Dendritic cell treated with granulocyte-macrophage colony-stimulating factor and Interleukin-4, amounts not matched to agents 40 ng/mL and 50 ng/mL, for 4 days (primary cell): ENCODE data around the gene LRBA.

Experiments
- H3K27ac Mint-ChIP-seq: one replicate; pipeline ENCODE4 v1.8.0; 2022; ENCODE audit warnings: mild to moderate bottlenecking, mixed read lengths
- H3K27me3 Mint-ChIP-seq: one replicate; pipeline ENCODE4 v1.8.0; 2022; ENCODE audit warnings: mild to moderate bottlenecking, mixed read lengths
- H3K36me3 Mint-ChIP-seq: one replicate; pipeline ENCODE4 v1.8.0; 2022; ENCODE audit warnings: low read depth, mixed read lengths
- H3K4me1 Mint-ChIP-seq: one replicate; pipeline ENCODE4 v1.8.0; 2022; ENCODE audit warnings: low read depth, mixed read lengths
- H3K4me3 Mint-ChIP-seq: one replicate; pipeline ENCODE4 v1.8.0; 2022; ENCODE audit warnings: mild to moderate bottlenecking, moderate library complexity, mixed read lengths
- H3K9me3 Mint-ChIP-seq: one replicate; pipeline ENCODE4 v1.8.0; 2022; ENCODE audit warnings: mixed read lengths
- intact Hi-C: fragments of 100-400 bp; cut with micrococcal nuclease; formaldehyde crosslinking; loops from one replicate; pipeline ENCODE4 v1.15.0; 2022

The LRBA gene

GRCh38 chr4:150302553-150302952 lies 712.5 kb downstream of the LRBA start:
- Mint-ChIP-seq H3K27ac (no peak overlapping the region), H3K4me3 (no peak overlapping the region), H3K27me3 (no peaks in the 10 kb centered on the region), H3K36me3 (no peaks in the 10 kb centered on the region), H3K4me1 (peaks cover 4% of the 10 kb centered on the region), H3K9me3 (no peaks in the 10 kb centered on the region)
- intact Hi-C loops, result no loop called here

DNA sequence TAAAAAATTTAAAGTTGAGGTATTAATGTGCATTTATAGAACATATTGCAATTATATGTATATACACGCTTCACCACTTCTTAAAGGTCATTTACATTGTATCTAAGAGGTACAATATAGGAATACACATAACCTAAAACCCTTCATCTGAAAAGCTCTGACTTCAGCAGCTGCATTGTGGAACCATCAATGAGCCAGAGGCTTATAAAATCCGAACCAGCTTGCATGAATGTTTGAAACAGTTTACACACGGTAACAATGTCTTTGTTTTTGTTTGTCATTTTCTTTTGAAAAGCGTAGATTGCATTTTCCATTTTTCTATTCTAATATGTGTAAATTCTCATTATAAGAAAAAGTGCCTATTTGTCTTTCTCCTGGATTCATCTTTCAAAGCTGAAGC lies 715.3 kb downstream of the LRBA start:
- Mint-ChIP-seq H3K9me3 (no peaks in the 10 kb centered on the region), H3K4me1 (peaks cover 4% of the 10 kb centered on the region), H3K4me3 (no peak overlapping the region), H3K27me3 (no peaks in the 10 kb centered on the region), H3K27ac (no peak overlapping the region), H3K36me3 (no peaks in the 10 kb centered on the region)
- intact Hi-C loops, result no loop called here

DNA sequence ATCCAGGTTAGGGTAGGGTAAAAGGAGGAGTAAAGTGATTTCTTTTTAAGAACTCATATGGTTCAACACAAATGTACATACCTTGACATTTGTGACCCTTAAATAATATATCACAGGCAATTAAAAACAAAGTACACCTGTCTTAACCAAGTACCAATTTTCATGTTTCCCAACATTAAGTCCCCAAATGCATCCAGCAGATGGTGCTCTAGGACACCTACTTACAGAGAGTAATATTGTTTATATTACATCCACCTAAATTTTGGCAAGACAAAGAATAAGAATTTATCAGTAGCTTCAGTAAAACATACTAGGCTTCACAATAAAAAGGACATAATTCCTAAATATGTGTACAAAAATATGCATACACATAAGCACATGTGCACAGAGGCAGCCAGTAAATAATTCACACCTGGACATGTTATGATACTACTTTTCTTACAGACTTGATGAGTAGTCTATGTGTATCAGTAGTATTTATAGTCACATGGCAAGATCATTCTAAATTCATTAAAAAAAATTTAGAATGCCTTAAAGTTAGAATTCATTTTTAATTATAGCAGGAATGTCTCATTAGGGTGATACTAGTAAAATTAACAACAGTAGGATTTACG lies 717.1 kb downstream of the LRBA start:
- no peaks in the 10 kb centered on the region for H3K9me3 Mint-ChIP-seq
- H3K36me3 Mint-ChIP-seq, result no peaks in the 10 kb centered on the region
- H3K27ac Mint-ChIP-seq, result no peak overlapping the region
- intact Hi-C loops, result loop anchor here (1.0 kb wide), 1 partner anchor 569 kb away; no protein-coding TSS in a partner anchor
- no peaks in the 10 kb centered on the region for H3K27me3 Mint-ChIP-seq
- peaks cover 4% of the 10 kb centered on the region for H3K4me1 Mint-ChIP-seq
- no peak overlapping the region for H3K4me3 Mint-ChIP-seq

DNA sequence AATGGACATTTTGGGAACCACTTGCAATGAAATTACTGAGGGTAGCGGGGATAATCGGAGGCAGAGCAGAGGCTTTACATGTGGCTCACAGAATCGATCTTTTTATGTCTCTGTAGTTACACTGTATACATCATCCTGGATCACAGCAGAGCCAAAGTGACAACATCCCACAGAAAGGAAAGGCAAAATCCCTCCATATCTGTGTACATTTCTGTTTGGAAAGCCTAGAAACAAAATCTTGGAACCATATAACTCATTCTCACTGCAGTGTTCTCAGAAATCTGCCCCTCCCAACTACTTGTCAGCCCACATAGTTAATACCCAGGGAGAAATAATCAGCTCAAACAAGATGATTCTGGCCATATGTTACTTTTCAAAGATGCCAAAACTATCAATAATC lies 725.2 kb downstream of the LRBA start:
- no peaks in the 10 kb centered on the region for H3K9me3 Mint-ChIP-seq
- no peak overlapping the region for H3K27ac Mint-ChIP-seq
- H3K27me3 Mint-ChIP-seq, result no peaks in the 10 kb centered on the region
- no peaks in the 10 kb centered on the region for H3K36me3 Mint-ChIP-seq
- no peak overlapping the region for H3K4me3 Mint-ChIP-seq
- H3K4me1 Mint-ChIP-seq, result peaks cover 9% of the 10 kb centered on the region
- intact Hi-C loops, result no loop called here

DNA sequence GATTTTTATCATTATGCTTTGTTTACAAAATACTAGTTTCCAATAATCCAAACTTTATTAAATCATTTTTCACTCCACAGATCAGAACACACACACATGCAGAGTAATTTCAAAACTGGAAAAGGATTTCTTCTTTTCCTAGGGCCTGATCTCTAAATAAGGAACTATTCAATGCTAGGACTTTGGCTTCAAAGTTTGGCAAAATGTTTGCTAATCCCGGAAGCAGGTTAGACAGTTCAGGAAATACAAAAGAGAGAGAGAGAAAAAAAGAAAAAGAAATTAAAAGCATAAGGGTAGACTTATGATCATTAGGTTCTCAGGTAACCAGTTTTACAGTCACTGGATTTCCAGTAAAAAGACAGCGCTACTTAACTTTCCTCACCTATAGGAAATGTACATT lies 725.9 kb downstream of the LRBA start:
- intact Hi-C loops, result no loop called here
- H3K36me3 Mint-ChIP-seq, result no peaks in the 10 kb centered on the region
- H3K27me3 Mint-ChIP-seq, result no peaks in the 10 kb centered on the region

GRCh38 chr4:150286656-150287055 lies 728.4 kb downstream of the LRBA start:
- peaks cover 26% of the 10 kb centered on the region for H3K4me1 Mint-ChIP-seq
- no peak overlapping the region for H3K27ac Mint-ChIP-seq
- H3K4me3 Mint-ChIP-seq, result no peak overlapping the region
- no peaks in the 10 kb centered on the region for H3K27me3 Mint-ChIP-seq
- intact Hi-C loops, result no loop called here
- H3K9me3 Mint-ChIP-seq, result no peaks in the 10 kb centered on the region
- no peaks in the 10 kb centered on the region for H3K36me3 Mint-ChIP-seq

More for the DNA sequence above, 725.9 kb downstream of the LRBA start:
- Mint-ChIP-seq H3K9me3 (no peaks in the 10 kb centered on the region), H3K27ac (no peak overlapping the region), H3K4me3 (no peak overlapping the region), H3K4me1 (peaks cover 9% of the 10 kb centered on the region)

DNA sequence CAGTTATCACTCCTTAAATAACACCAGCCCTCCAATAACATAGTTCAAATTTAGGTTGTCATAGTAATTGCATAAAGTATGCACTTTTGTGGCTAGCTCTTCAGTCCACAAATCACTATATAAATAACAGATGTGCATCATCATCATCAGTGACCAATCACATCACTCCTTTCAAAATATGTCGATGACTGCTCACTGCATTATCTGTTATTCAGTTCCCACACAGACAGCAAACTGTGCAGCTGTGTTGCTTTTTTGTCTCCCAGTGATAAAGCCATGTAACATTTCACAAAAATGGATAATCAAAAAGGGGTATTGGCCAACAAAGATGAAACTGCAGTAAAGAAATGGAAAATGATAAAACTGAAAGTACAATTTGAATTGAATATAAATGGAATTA lies 731.4 kb downstream of the LRBA start:
- H3K9me3 Mint-ChIP-seq, result no peaks in the 10 kb centered on the region
- H3K27me3 Mint-ChIP-seq, result no peaks in the 10 kb centered on the region
- H3K4me3 Mint-ChIP-seq, result no peak overlapping the region
- no peaks in the 10 kb centered on the region for H3K36me3 Mint-ChIP-seq
- intact Hi-C loops, result no loop called here
- H3K4me1 Mint-ChIP-seq, result peaks cover 44% of the 10 kb centered on the region
- H3K27ac Mint-ChIP-seq, result no peak overlapping the region

- intact Hi-C loops, result no loop called here
- no peak overlapping the region for H3K4me3 Mint-ChIP-seq
- H3K36me3 Mint-ChIP-seq, result no peaks in the 10 kb centered on the region
- peaks cover 43% of the 10 kb centered on the region for H3K4me1 Mint-ChIP-seq
- H3K9me3 Mint-ChIP-seq, result no peaks in the 10 kb centered on the region
- peak overlapping the region; percentile 49 for H3K27ac Mint-ChIP-seq
- no peaks in the 10 kb centered on the region for H3K27me3 Mint-ChIP-seq
These were observed 734.1 kb downstream of the LRBA start for GRCh38 chr4:150280975-150281374.

DNA sequence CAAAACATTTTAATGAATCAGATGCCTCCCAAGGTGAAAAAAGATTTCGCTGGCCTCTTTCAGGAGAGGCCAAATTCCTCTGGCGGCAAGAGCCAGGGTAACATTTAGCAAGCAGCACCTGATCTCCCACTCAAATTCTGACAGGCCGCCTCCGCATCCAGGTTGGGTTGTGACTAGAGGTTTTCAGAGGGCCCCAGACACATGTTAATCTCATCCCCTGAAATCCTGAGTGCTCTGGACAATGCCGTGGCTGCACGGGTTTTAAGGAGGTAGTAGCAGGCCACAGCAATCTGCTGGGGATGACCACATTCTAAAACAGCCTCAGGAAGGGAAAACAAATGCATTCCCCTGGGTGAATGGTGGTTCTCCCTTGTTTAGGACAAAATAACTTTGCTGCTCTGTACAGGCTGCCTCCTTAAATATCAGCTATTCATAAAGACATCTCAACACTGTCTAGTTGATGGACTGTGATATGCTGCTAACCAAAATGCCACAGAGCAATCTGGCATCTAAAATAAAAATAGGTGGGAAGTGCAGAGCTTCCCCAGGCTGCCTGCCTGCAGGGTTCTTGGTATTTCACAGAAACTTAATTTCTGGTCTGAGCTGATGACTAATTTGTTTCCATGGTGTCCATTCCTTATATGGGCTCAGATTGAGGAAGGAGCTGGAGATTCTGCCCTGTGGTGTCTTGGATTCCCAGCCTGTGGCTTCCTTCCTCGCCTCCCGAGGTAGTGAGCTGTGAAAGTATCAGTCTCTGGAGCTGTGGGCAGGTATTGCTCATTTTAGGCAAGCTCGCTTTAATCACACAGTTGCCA lies 734.8 kb downstream of the LRBA start:
- Mint-ChIP-seq H3K27me3 (no peaks in the 10 kb centered on the region), H3K9me3 (no peaks in the 10 kb centered on the region), H3K36me3 (no peaks in the 10 kb centered on the region), H3K27ac (peak overlapping the region; percentile 49), H3K4me1 (peaks cover 43% of the 10 kb centered on the region), H3K4me3 (no peak overlapping the region)
- intact Hi-C loops, result no loop called here

DNA sequence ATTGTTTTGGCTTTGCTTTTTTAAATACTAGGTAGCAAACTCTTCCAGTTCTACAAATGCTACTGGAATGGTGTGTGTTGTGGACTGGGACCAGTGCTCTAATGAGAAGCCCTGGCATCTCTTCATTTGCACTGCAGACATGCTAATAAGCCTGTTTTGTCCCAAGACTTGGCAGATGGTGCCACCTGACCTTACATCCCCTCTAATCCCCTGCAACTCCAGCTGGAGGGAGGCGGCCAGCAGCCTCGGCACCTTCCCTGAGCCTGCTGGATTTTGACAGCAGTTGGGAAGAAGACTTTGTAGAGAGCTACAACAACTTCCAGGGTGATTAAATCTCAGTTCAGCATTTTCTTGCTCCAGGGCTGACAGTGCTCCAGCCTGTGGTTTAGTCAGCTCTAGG lies 736.9 kb downstream of the LRBA start:
- no peaks in the 10 kb centered on the region for H3K27me3 Mint-ChIP-seq
- no peak overlapping the region for H3K27ac Mint-ChIP-seq
- intact Hi-C loops, result no loop called here
- no peaks in the 10 kb centered on the region for H3K36me3 Mint-ChIP-seq
- H3K4me3 Mint-ChIP-seq, result no peak overlapping the region
- peaks cover 42% of the 10 kb centered on the region for H3K4me1 Mint-ChIP-seq
- no peaks in the 10 kb centered on the region for H3K9me3 Mint-ChIP-seq

GRCh38 chr4:150268444-150268843 lies 746.6 kb downstream of the LRBA start:
- Mint-ChIP-seq H3K27me3 (no peaks in the 10 kb centered on the region), H3K4me1 (no peaks in the 10 kb centered on the region), H3K9me3 (no peaks in the 10 kb centered on the region), H3K36me3 (no peaks in the 10 kb centered on the region), H3K4me3 (no peak overlapping the region), H3K27ac (no peak overlapping the region)
- intact Hi-C loops, result no loop called here

- Mint-ChIP-seq H3K4me3 (no peak overlapping the region), H3K27me3 (no peaks in the 10 kb centered on the region), H3K9me3 (no peaks in the 10 kb centered on the region), H3K36me3 (no peaks in the 10 kb centered on the region), H3K27ac (no peak overlapping the region), H3K4me1 (no peaks in the 10 kb centered on the region)
- intact Hi-C loops, result no loop called here
These were observed 749.3 kb downstream of the LRBA start for GRCh38 chr4:150265806-150266205.

DNA sequence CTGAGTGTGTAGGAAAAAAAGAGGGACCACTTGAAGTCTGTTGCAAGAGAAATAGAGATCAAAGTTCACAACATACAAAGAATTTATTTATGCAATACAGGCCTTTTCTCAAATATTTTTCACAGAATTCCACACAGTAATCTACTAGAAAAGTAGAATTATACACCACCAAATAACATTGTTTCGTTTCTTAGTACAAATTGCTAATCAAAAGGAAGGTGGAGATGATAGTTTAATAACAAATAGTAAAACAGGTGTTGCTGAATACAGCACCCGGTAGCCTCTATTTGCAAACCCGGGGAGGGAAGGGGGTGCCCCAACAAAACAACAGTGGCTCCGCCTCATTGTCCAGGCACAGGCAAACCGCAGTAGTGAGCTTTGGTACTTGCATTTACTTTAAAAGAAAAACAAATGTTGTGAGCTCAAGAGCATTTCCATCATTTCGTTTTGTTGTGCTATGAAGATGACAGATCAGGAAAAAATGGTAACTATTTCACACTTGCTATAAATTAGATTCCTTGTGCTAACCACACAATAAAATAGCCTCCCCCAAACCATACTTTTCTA lies 750.4 kb downstream of the LRBA start:
- H3K27ac Mint-ChIP-seq, result no peak overlapping the region
- intact Hi-C loops, result no loop called here
- no peaks in the 10 kb centered on the region for H3K36me3 Mint-ChIP-seq
- no peaks in the 10 kb centered on the region for H3K9me3 Mint-ChIP-seq
- H3K4me3 Mint-ChIP-seq, result no peak overlapping the region
- no peaks in the 10 kb centered on the region for H3K4me1 Mint-ChIP-seq
- no peaks in the 10 kb centered on the region for H3K27me3 Mint-ChIP-seq

- intact Hi-C loops, result no loop called here
- no peaks in the 10 kb centered on the region for H3K4me1 Mint-ChIP-seq
These were observed 752.5 kb downstream of the LRBA start for GRCh38 chr4:150262611-150263010.

More at GRCh38 chr4:150262611-150263010, 752.5 kb downstream of the LRBA start:
- Mint-ChIP-seq H3K36me3 (no peaks in the 10 kb centered on the region), H3K27me3 (no peaks in the 10 kb centered on the region), H3K4me3 (no peak overlapping the region), H3K9me3 (no peaks in the 10 kb centered on the region), H3K27ac (no peak overlapping the region)
